HL-60 (cell line): Measurements from ENCODE around the gene COP1.

Source experiments
- DNase-seq, 2 experiments: peaks; one replicate each; pipeline ENCODE4 v3.0.0-alpha.2; 2010 to 2020; ENCODE audit warnings: low read depth in 1 of 2, low spot score in 1 of 2
- H3K27ac ChIP-seq: fragments of 250-450 bp; sonication (Bioruptor Pico); replicated peaks from 2 replicates; pipeline ENCODE4 v1.5.1; 2020; ENCODE audit warnings: mild to moderate bottlenecking, moderate library complexity
- H3K27me3 ChIP-seq: fragments of 250-450 bp; sonication (Bioruptor Pico); 2 replicates; pipeline ENCODE4 v1.5.1; 2021; ENCODE audit warnings: mild to moderate bottlenecking, moderate library complexity; ENCODE audit not compliant: insufficient read depth, poor library complexity, severe bottlenecking
- H3K4me3 ChIP-seq: replicated peaks from 2 replicates; pipeline ENCODE4 v1.5.1; 2011; ENCODE audit warnings: mild to moderate bottlenecking, control low read depth, low read length; ENCODE audit not compliant: insufficient read depth
- GABPA ChIP-seq: IDR thresholded peaks from 2 replicates; pipeline ENCODE4 v1.6.1; 2012; ENCODE audit warnings: low read depth
- POLR2AphosphoS5 ChIP-seq: IDR thresholded peaks from 2 replicates; pipeline ENCODE4 v1.6.1; 2012; ENCODE audit warnings: low read depth
- SPI1 ChIP-seq: IDR thresholded peaks from 2 replicates; pipeline ENCODE4 v1.6.1; 2012; ENCODE audit warnings: low read depth, mild to moderate bottlenecking, borderline replicate concordance
- TF ChIP-seq, protein P1 (sequence below): IDR thresholded peaks from 2 replicates; pipeline ENCODE4 v1.6.1; 2012; ENCODE audit warnings: low read depth; ENCODE audit not compliant: insufficient replicate concordance
- TF ChIP-seq, protein P2 (sequence below): IDR thresholded peaks from one replicate; pipeline ENCODE4 v1.5.1; 2011; ENCODE audit warnings: low read length, control low read depth, inconsistent platforms; ENCODE audit not compliant: insufficient read depth

Gene COP1

DNA sequence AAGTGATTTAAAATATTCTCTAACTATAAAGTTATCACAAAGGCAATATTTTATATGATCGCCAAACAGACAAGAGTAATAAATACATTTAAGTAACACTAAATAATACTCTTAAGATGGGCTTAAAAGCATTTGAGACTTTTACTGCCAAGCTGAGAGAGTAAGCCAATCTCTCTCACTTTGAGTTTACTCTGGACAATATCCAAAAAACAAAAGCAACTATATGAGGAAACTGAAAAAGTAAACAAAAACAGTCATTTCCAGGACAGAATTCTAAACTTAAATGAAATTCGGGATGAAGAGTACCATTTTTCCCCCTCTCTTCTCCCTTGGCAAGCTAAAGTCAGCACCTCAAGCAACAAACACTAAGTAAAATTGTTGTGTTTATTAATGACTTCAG is 173.2 kb downstream of the COP1 start:
- DNase-seq: no peak
- Histone ChIP-seq H3K4me3 (no peak overlapping the region), H3K27ac (no peak overlapping the region), H3K27me3 (no peaks in the 10 kb centered on the region)
- no peak for TF ChIP-seq POLR2AphosphoS5
- TF ChIP-seq SPI1: no peak
- TF ChIP-seq GABPA: no peak
- TF ChIP-seq, protein P1, sequence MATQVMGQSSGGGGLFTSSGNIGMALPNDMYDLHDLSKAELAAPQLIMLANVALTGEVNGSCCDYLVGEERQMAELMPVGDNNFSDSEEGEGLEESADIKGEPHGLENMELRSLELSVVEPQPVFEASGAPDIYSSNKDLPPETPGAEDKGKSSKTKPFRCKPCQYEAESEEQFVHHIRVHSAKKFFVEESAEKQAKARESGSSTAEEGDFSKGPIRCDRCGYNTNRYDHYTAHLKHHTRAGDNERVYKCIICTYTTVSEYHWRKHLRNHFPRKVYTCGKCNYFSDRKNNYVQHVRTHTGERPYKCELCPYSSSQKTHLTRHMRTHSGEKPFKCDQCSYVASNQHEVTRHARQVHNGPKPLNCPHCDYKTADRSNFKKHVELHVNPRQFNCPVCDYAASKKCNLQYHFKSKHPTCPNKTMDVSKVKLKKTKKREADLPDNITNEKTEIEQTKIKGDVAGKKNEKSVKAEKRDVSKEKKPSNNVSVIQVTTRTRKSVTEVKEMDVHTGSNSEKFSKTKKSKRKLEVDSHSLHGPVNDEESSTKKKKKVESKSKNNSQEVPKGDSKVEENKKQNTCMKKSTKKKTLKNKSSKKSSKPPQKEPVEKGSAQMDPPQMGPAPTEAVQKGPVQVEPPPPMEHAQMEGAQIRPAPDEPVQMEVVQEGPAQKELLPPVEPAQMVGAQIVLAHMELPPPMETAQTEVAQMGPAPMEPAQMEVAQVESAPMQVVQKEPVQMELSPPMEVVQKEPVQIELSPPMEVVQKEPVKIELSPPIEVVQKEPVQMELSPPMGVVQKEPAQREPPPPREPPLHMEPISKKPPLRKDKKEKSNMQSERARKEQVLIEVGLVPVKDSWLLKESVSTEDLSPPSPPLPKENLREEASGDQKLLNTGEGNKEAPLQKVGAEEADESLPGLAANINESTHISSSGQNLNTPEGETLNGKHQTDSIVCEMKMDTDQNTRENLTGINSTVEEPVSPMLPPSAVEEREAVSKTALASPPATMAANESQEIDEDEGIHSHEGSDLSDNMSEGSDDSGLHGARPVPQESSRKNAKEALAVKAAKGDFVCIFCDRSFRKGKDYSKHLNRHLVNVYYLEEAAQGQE: no peak
- TF ChIP-seq, protein P2, sequence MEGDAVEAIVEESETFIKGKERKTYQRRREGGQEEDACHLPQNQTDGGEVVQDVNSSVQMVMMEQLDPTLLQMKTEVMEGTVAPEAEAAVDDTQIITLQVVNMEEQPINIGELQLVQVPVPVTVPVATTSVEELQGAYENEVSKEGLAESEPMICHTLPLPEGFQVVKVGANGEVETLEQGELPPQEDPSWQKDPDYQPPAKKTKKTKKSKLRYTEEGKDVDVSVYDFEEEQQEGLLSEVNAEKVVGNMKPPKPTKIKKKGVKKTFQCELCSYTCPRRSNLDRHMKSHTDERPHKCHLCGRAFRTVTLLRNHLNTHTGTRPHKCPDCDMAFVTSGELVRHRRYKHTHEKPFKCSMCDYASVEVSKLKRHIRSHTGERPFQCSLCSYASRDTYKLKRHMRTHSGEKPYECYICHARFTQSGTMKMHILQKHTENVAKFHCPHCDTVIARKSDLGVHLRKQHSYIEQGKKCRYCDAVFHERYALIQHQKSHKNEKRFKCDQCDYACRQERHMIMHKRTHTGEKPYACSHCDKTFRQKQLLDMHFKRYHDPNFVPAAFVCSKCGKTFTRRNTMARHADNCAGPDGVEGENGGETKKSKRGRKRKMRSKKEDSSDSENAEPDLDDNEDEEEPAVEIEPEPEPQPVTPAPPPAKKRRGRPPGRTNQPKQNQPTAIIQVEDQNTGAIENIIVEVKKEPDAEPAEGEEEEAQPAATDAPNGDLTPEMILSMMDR: no peak

DNA sequence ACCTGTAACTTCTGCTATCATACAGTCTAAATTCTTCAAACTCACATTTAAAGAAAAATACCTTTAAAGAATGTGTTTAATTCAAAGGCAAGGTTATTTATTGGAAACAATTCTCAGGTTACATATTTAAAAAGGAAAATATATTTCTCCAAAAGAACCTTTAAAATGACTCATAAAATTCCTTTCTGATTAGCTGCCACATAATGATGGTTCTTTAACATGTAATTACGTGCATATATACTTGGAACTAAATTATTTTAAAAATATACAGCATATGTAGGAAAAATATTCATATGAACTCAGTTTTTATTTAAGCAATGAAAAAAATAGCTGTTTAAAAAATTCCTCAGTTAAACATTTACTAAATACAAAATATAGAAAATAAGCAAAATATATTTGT is 173.6 kb downstream of the COP1 start:
- no peak overlapping the region for H3K27ac ChIP-seq
- TF ChIP-seq GABPA: no peak
- TF ChIP-seq, protein P1: no peak
- TF ChIP-seq, protein P2: no peak
- no peak for TF ChIP-seq POLR2AphosphoS5
- H3K27me3 ChIP-seq: no peaks in the 10 kb centered on the region
- no peak for DNase-seq
- no peak overlapping the region for H3K4me3 ChIP-seq

DNA sequence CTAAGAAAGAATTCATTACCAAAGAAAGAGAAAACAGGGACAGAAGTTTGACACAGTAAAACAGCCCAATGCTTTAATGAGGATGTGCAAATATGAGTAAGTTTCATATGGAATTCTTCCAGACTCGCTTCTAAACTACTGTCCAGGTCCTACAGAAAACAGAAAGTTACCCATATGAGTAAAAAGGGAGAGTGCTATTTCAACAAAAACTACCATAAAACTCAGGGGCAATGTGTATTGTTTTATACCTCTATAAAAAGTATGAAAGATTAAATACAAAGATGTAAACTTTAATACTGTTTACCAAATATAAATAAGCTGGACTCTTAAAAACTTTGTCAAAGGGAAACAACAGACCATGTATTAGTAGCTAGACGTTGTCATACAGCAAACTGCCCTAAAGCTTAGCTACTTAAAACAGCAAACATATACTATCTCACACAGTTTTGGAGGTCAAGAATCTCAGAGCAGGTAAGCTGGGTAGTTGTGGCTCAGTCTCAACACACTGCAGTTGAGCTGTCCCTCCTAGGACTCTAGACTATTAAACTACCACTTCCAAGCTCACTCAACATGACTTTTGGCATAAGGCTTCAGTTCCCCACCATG is 174.9 kb downstream of the COP1 start:
- no peaks in the 10 kb centered on the region for H3K27me3 ChIP-seq
- no peak overlapping the region for H3K27ac ChIP-seq
- TF ChIP-seq SPI1: no peak
- TF ChIP-seq, protein P2: no peak
- no peak for TF ChIP-seq POLR2AphosphoS5
- no peak for TF ChIP-seq GABPA
- TF ChIP-seq, protein P1: no peak
- no peak for DNase-seq
- H3K4me3 ChIP-seq: no peak overlapping the region
